Measurements from ENCODE around the gene PROC.

Gene PROC

GRCh38 chr2:127376257-127376656, 42.0 kb upstream of the PROC start:
- no peak overlapping the region for H3K9ac ChIP-seq (ENCODE audit: low read length)
- no peak overlapping the region for H3K4me3 ChIP-seq (ENCODE audit: insufficient read depth in 1 of 2, low read depth in 1 of 2, low read length in 2 of 2)
- H3K27ac ChIP-seq (ENCODE audit: low read length, poor library complexity, severe bottlenecking): no peak overlapping the region
- H3K18ac ChIP-seq (ENCODE audit: low read depth in 1 of 2, low read length in 2 of 2): no peak overlapping the region
- peaks cover 13% of the 10 kb centered on the region for H3K9me3 ChIP-seq (ENCODE audit: control insufficient read depth, low read length)
- H2BK5ac ChIP-seq (ENCODE audit: low read depth, low read length, poor library complexity, severe bottlenecking): no peak overlapping the region
- peaks cover 24% of the 10 kb centered on the region for H3K79me1 ChIP-seq (replicated peaks; ENCODE audit: low read length, poor library complexity, severe bottlenecking)
- H2AFZ ChIP-seq (ENCODE audit: low read depth, low read length): no peak overlapping the region
- 93% methylated on average over 8 of the region's 8 CpGs for WGBS
- H3K36me3 ChIP-seq (ENCODE audit: control insufficient read depth in 1 of 2, insufficient read depth in 2 of 2, low read depth in 1 of 2, low read length in 2 of 2): peaks cover 0 to 5% of the 10 kb centered on the region in 2 experiments
- no peaks in the 10 kb centered on the region for H3K27me3 ChIP-seq (ENCODE audit: control insufficient read depth in 1 of 2, insufficient read depth in 1 of 2, low read length in 2 of 2)
- no peak overlapping the region for H3K4ac ChIP-seq (ENCODE audit: low read depth in 1 of 2, low read length in 2 of 2)
- no peak overlapping the region for H4K8ac ChIP-seq (ENCODE audit: low read length)
- no peak overlapping the region for H2AK5ac ChIP-seq (ENCODE audit: low read length, severe bottlenecking)
- H3K4me2 ChIP-seq (ENCODE audit: low read length, poor library complexity, severe bottlenecking): no peak overlapping the region
- no peak overlapping the region for H4K91ac ChIP-seq (ENCODE audit: low read length)
- H2BK12ac ChIP-seq (ENCODE audit: low read length in 2 of 2): no peak overlapping the region
- no peak overlapping the region for H2BK120ac ChIP-seq (ENCODE audit: low read depth, low read length)
- H2BK15ac ChIP-seq (ENCODE audit: low read depth, poor library complexity, severe bottlenecking): no peak overlapping the region
- no peaks in the 10 kb centered on the region for H3K4me1 ChIP-seq (ENCODE audit: control insufficient read depth, insufficient read depth, low read depth, low read length)
- no peak for DNase-seq
- no peak overlapping the region for H3K23ac ChIP-seq (ENCODE audit: low read length in 2 of 2)
- no peak overlapping the region for H3K14ac ChIP-seq (ENCODE audit: low read length in 2 of 2)

- Histone ChIP-seq H2BK5ac (ENCODE audit: low read depth, low read length, poor library complexity, severe bottlenecking) (no peak overlapping the region), H4K91ac (ENCODE audit: low read length) (no peak overlapping the region), H3K4me3 (ENCODE audit: insufficient read depth in 1 of 2, low read depth in 1 of 2, low read length in 2 of 2) (no peak overlapping the region), H3K18ac (ENCODE audit: low read depth in 1 of 2, low read length in 2 of 2) (no peak overlapping the region), H3K9me3 (ENCODE audit: control insufficient read depth, low read length) (peaks cover 13% of the 10 kb centered on the region), H3K14ac (ENCODE audit: low read length in 2 of 2) (no peak overlapping the region), H2BK15ac (ENCODE audit: low read depth, poor library complexity, severe bottlenecking) (no peak overlapping the region), H3K79me1 (replicated peaks; ENCODE audit: low read length, poor library complexity, severe bottlenecking) (peaks cover 20% of the 10 kb centered on the region), H3K4me2 (ENCODE audit: low read length, poor library complexity, severe bottlenecking) (no peak overlapping the region), H2AK5ac (ENCODE audit: low read length, severe bottlenecking) (no peak overlapping the region), H3K4ac (ENCODE audit: low read depth in 1 of 2, low read length in 2 of 2) (no peak overlapping the region), H4K8ac (ENCODE audit: low read length) (no peak overlapping the region), H3K27me3 (ENCODE audit: control insufficient read depth in 1 of 2, insufficient read depth in 1 of 2, low read length in 2 of 2) (no peaks in the 10 kb centered on the region), H3K9ac (ENCODE audit: low read length) (no peak overlapping the region), H3K23ac (ENCODE audit: low read length in 2 of 2) (no peak overlapping the region), H3K4me1 (ENCODE audit: control insufficient read depth, insufficient read depth, low read depth, low read length) (no peaks in the 10 kb centered on the region), H2AFZ (ENCODE audit: low read depth, low read length) (no peak overlapping the region), H3K27ac (ENCODE audit: low read length, poor library complexity, severe bottlenecking) (no peak overlapping the region), H3K36me3 (ENCODE audit: control insufficient read depth in 1 of 2, insufficient read depth in 2 of 2, low read depth in 1 of 2, low read length in 2 of 2) (peaks cover 0 to 5% of the 10 kb centered on the region in 2 experiments), H2BK120ac (ENCODE audit: low read depth, low read length) (no peak overlapping the region), H2BK12ac (ENCODE audit: low read length in 2 of 2) (no peak overlapping the region)
- no peak for DNase-seq
- whole genome bisulfite sequencing: no CpG with 5 or more reads among the region's 1 CpG
These were observed 41.0 kb upstream of the PROC start for GRCh38 chr2:127377262-127377661.

GRCh38 chr2:127378720-127379119, 39.5 kb upstream of the PROC start:
- Histone ChIP-seq H4K8ac (ENCODE audit: low read length) (no peak overlapping the region), H2AFZ (ENCODE audit: low read depth, low read length) (no peak overlapping the region), H2BK120ac (ENCODE audit: low read depth, low read length) (no peak overlapping the region), H3K14ac (ENCODE audit: low read length in 2 of 2) (no peak overlapping the region), H3K79me1 (replicated peaks; ENCODE audit: low read length, poor library complexity, severe bottlenecking) (peaks cover 18% of the 10 kb centered on the region), H2BK5ac (ENCODE audit: low read depth, low read length, poor library complexity, severe bottlenecking) (no peak overlapping the region), H3K4me2 (ENCODE audit: low read length, poor library complexity, severe bottlenecking) (no peak overlapping the region), H4K91ac (ENCODE audit: low read length) (no peak overlapping the region), H2BK12ac (ENCODE audit: low read length in 2 of 2) (no peak overlapping the region), H3K9me3 (ENCODE audit: control insufficient read depth, low read length) (peaks cover 2% of the 10 kb centered on the region), H2BK15ac (ENCODE audit: low read depth, poor library complexity, severe bottlenecking) (no peak overlapping the region), H2AK5ac (ENCODE audit: low read length, severe bottlenecking) (no peak overlapping the region), H3K4me3 (ENCODE audit: insufficient read depth in 1 of 2, low read depth in 1 of 2, low read length in 2 of 2) (no peak overlapping the region), H3K36me3 (ENCODE audit: control insufficient read depth in 1 of 2, insufficient read depth in 2 of 2, low read depth in 1 of 2, low read length in 2 of 2) (peaks cover 0 to 5% of the 10 kb centered on the region in 2 experiments), H3K23ac (ENCODE audit: low read length in 2 of 2) (no peak overlapping the region), H3K4ac (ENCODE audit: low read depth in 1 of 2, low read length in 2 of 2) (no peak overlapping the region), H3K18ac (ENCODE audit: low read depth in 1 of 2, low read length in 2 of 2) (no peak overlapping the region), H3K27ac (ENCODE audit: low read length, poor library complexity, severe bottlenecking) (no peak overlapping the region), H3K4me1 (ENCODE audit: control insufficient read depth, insufficient read depth, low read depth, low read length) (no peaks in the 10 kb centered on the region), H3K27me3 (ENCODE audit: control insufficient read depth in 1 of 2, insufficient read depth in 1 of 2, low read length in 2 of 2) (no peaks in the 10 kb centered on the region), H3K9ac (ENCODE audit: low read length) (no peak overlapping the region)
- 100% methylated on average over 3 of the region's 6 CpGs for WGBS
- no peak for DNase-seq

GRCh38 chr2:127379712-127380355, 38.4 kb upstream of the PROC start:
- H3K9ac ChIP-seq (ENCODE audit: low read length): no peak overlapping the region
- no peaks in the 10 kb centered on the region for H3K27me3 ChIP-seq (ENCODE audit: control insufficient read depth in 1 of 2, insufficient read depth in 1 of 2, low read length in 2 of 2)
- H2AK5ac ChIP-seq (ENCODE audit: low read length, severe bottlenecking): no peak overlapping the region
- H4K8ac ChIP-seq (ENCODE audit: low read length): no peak overlapping the region
- no peaks in the 10 kb centered on the region for H3K9me3 ChIP-seq (ENCODE audit: control insufficient read depth, low read length)
- H2BK120ac ChIP-seq (ENCODE audit: low read depth, low read length): no peak overlapping the region
- H2BK15ac ChIP-seq (ENCODE audit: low read depth, poor library complexity, severe bottlenecking): no peak overlapping the region
- H3K4me2 ChIP-seq (ENCODE audit: low read length, poor library complexity, severe bottlenecking): no peak overlapping the region
- no peak overlapping the region for H2AFZ ChIP-seq (ENCODE audit: low read depth, low read length)
- H4K91ac ChIP-seq (ENCODE audit: low read length): no peak overlapping the region
- no peak overlapping the region for H3K14ac ChIP-seq (ENCODE audit: low read length in 2 of 2)
- peaks cover 3% of the 10 kb centered on the region for H3K4me1 ChIP-seq (ENCODE audit: control insufficient read depth, insufficient read depth, low read depth, low read length)
- no peak overlapping the region for H2BK12ac ChIP-seq (ENCODE audit: low read length in 2 of 2)
- H3K36me3 ChIP-seq (ENCODE audit: control insufficient read depth in 1 of 2, insufficient read depth in 2 of 2, low read depth in 1 of 2, low read length in 2 of 2): peaks cover 0 to 5% of the 10 kb centered on the region in 2 experiments
- H3K79me1 ChIP-seq (replicated peaks; ENCODE audit: low read length, poor library complexity, severe bottlenecking): peaks cover 15% of the 10 kb centered on the region
- no peak overlapping the region for H3K27ac ChIP-seq (ENCODE audit: low read length, poor library complexity, severe bottlenecking)
- no peak overlapping the region for H3K23ac ChIP-seq (ENCODE audit: low read length in 2 of 2)
- no peak for DNase-seq
- no peak overlapping the region for H3K4ac ChIP-seq (ENCODE audit: low read depth in 1 of 2, low read length in 2 of 2)
- WGBS: 97% methylated on average over 4 of the region's 4 CpGs
- no peak overlapping the region for H3K4me3 ChIP-seq (ENCODE audit: insufficient read depth in 1 of 2, low read depth in 1 of 2, low read length in 2 of 2)
- H2BK5ac ChIP-seq (ENCODE audit: low read depth, low read length, poor library complexity, severe bottlenecking): no peak overlapping the region
- no peak overlapping the region for H3K18ac ChIP-seq (ENCODE audit: low read depth in 1 of 2, low read length in 2 of 2)
